HG02870 (cell line): Measurements from ENCODE around the gene KRT80.

Experiments
- ATAC-seq: cut with Tn5 transposase; IDR thresholded peaks from one replicate; pipeline ENCODE4 v1.9.1; 2021; ENCODE audit warnings: mild to moderate bottlenecking, moderate library complexity; ENCODE audit not compliant: unreplicated experiment

The KRT80 gene

GRCh38 chr12:52141875-52142274 lies 49.9 kb downstream of the KRT80 start:
- ATAC-seq, result no peak

- ATAC-seq, result no peak
Observed at GRCh38 chr12:52141306-52141705, 50.5 kb downstream of the KRT80 start.

GRCh38 chr12:52139579-52140062 lies 52.2 kb downstream of the KRT80 start:
- ATAC-seq, result no peak

GRCh38 chr12:52139147-52139546 lies 52.7 kb downstream of the KRT80 start:
- ATAC-seq, result no peak

- no peak for ATAC-seq
Observed at GRCh38 chr12:52137746-52138145, 54.1 kb downstream of the KRT80 start.

- ATAC-seq, result no peak
Observed at GRCh38 chr12:52132754-52133161, 59.1 kb downstream of the KRT80 start.

GRCh38 chr12:52130711-52131110 lies 61.1 kb downstream of the KRT80 start:
- ATAC-seq, result no peak

- ATAC-seq, result no peak
Observed at GRCh38 chr12:52127683-52128450, 63.9 kb downstream of the KRT80 start.

- ATAC-seq, result no peak
Observed at GRCh38 chr12:52126605-52127578, 64.9 kb downstream of the KRT80 start.

- ATAC-seq, result no peak
Observed at GRCh38 chr12:52126050-52126604, 65.7 kb downstream of the KRT80 start.

- ATAC-seq, result no peak
Observed at GRCh38 chr12:52125476-52125900, 66.3 kb downstream of the KRT80 start.

- no peak for ATAC-seq
Observed at GRCh38 chr12:52123487-52124186, 68.2 kb downstream of the KRT80 start.

GRCh38 chr12:52122904-52123303 lies 68.9 kb downstream of the KRT80 start:
- ATAC-seq, result no peak

- no peak for ATAC-seq
Observed at GRCh38 chr12:52122540-52122871, 69.3 kb downstream of the KRT80 start.

- no peak for ATAC-seq
Observed at GRCh38 chr12:52121824-52122539, 69.8 kb downstream of the KRT80 start.

GRCh38 chr12:52120951-52121823 lies 70.6 kb downstream of the KRT80 start:
- no peak for ATAC-seq

- no peak for ATAC-seq
Observed at GRCh38 chr12:52119398-52120254, 72.2 kb downstream of the KRT80 start.
